Astrocyte of the spinal cord (primary cell): ENCODE measurements around the gene KRT25.

Source experiments
- DNase-seq: peaks from one replicate; pipeline ENCODE4 v3.0.0; 2011; ENCODE audit warnings: low read depth, low spot score
- H3K4me3 ChIP-seq: 2 replicates; pipeline ENCODE4 v1.5.1; 2011; ENCODE audit warnings: low read depth, mild to moderate bottlenecking, low read length, moderate library complexity
- in situ Hi-C: cut with HindIII; loops from 2 replicates; pipeline ENCODE4 v1.10.0; 2017; ENCODE audit warnings: low sequenced_read_pairs
- TF ChIP-seq, protein P1 (sequence below): IDR thresholded peaks from 2 replicates; pipeline ENCODE4 v1.5.1; 2012; ENCODE audit warnings: low read depth, mild to moderate bottlenecking, low read length, inconsistent platforms

The KRT25 gene

DNA sequence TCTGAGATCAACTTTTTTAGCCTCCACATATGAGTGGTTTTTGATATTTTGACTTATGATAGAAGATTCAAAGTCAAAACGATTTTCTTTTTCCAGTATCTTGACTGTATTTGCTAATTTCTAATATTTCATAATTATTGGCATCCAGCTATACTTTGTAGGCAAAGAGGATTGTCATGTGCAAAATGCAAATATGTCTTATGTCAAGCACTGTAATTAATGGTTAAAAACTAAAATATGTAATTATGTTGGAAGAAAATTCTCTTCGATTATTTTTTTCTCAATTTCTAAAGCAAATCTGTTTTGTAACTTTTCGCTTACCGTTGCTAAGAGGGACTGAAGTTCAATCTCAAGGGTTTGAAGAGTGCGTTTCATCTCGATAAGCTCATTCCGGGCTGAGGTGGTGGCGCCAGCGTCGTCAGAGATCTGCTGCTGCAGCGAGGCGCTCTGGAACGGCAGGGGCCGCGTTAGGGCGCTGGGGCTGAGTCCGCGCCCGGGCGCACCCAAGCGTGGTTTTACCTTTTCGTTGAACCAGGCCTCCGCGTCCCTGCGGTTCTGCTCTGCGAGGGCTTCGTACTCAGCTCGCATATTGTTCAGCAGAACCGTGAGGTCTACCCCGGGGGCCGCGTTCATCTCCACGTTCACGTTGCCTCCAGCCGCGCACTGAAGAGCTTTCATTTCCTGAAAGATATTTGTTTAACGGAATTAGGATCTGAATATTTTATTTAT is 24.2 kb upstream of the KRT25 start:
- peak overlapping the region; percentile 12 for H3K4me3 ChIP-seq
- TF ChIP-seq, protein P1, sequence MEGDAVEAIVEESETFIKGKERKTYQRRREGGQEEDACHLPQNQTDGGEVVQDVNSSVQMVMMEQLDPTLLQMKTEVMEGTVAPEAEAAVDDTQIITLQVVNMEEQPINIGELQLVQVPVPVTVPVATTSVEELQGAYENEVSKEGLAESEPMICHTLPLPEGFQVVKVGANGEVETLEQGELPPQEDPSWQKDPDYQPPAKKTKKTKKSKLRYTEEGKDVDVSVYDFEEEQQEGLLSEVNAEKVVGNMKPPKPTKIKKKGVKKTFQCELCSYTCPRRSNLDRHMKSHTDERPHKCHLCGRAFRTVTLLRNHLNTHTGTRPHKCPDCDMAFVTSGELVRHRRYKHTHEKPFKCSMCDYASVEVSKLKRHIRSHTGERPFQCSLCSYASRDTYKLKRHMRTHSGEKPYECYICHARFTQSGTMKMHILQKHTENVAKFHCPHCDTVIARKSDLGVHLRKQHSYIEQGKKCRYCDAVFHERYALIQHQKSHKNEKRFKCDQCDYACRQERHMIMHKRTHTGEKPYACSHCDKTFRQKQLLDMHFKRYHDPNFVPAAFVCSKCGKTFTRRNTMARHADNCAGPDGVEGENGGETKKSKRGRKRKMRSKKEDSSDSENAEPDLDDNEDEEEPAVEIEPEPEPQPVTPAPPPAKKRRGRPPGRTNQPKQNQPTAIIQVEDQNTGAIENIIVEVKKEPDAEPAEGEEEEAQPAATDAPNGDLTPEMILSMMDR: no peak
- no peak for DNase-seq
- in situ Hi-C loops: no loop called here

DNA sequence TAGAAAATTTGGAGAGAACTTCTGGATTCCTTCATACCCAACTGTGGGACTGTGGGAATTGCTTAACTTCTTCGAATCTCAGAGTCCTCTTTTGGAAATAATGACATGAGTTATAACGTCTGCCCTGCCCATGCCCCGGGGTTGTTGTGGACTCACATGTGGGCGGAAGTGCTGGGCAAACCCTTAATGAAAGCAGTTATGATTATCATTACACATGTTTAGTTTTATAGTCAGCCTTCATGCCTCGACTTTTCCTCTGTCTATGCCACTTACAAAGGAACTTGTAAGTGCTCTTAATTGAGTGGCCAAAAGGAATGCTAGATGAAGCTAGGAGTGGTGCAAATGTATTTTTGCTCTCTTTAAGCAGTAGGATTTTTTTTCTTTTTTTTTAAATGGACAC is 23.3 kb upstream of the KRT25 start:
- no peak for DNase-seq

DNA sequence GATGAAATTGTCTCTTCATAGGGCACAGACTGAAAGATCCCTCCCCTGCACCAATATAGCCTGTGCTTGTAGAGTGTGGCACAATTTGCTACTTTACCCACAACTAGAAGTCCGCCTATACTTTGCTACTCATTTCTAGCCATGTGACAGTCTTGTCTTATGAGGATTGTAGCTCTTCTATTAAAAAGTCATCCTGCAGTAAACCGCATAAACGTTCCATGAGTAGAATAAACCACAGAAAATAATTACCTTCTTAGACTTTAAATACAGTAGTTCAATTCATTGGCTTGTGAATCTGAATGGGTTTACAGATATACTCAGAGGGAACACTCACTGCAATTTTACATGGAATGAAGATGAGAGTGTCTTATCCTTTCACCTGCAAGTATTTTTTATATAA is 22.8 kb upstream of the KRT25 start:
- DNase-seq: no peak
- H3K4me3 ChIP-seq: no peak overlapping the region
- in situ Hi-C loops: no loop called here
- TF ChIP-seq, protein P1: no peak

More for the DNA sequence above, 23.3 kb upstream of the KRT25 start:
- in situ Hi-C loops: no loop called here
- TF ChIP-seq, protein P1: no peak
- no peak overlapping the region for H3K4me3 ChIP-seq

DNA sequence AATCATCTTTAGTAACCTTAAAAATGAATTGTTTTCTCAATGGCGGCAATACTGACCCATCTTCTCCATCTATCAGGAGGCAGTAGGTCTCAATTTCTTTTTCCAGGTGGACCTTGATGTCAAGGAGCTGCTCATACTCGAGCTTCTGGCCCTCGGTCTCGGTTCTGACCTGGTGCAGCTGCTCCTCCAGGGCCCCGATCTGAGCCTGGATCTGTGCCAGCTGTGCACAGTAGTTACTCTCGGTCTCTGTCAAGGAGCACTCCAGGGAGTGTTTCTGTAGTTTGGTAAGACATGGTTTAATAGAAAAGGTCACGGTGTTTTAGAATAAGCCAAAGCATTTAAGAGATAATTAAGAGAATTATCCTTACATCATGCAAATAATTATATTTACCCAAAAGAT is 22.3 kb upstream of the KRT25 start:
- H3K4me3 ChIP-seq: no peak overlapping the region
- in situ Hi-C loops: no loop called here

DNA sequence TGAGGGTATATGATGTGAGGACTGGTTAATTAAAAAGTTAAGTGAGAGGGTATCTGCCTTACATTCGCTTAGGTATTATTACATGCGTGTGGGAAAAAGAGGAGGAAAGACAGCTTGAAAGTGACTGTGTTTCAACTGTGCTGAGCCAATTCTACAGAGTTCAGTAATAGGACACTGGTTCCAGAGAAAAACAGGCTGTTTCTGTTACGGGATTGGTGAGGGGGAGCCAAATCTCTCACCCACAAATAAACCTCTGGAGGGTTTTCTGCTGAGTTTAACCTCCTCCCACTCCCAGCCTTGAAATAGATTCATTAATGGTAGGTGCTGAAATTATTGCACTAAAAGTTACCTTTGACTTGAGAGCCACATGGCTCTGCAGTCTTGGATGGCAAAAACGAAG is 20.8 kb upstream of the KRT25 start:
- in situ Hi-C loops: no loop called here

More for the DNA sequence above, 22.3 kb upstream of the KRT25 start:
- no peak for DNase-seq
- TF ChIP-seq, protein P1: no peak

DNA sequence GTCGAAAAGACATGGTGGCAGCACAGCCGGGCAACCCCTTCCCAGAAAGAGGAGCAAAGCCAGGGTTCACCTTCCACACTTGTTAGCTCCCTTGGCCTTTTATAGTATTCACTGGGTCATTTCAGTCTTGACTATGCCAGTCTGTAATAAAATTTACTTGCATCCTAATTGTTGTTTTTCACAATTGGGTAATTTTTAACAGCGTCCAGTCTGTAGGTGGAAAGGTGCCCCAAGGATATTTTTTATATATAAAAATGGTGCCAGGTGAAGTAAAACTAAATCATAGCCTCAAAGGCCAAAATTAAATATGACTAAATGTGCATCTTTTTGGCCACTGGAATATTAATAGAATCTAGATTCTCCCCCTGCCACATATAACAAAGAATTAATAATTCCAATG is 17.0 kb upstream of the KRT25 start, which contains the start of gene KRT26:
Gene KRT26, minus strand, starts transcription at position 101 of the 400 bp plus-strand sequence. Its CDS starts 88 bp downstream, at position 13.
- TF ChIP-seq, protein P1: no peak
- DNase-seq: no peak
- in situ Hi-C loops: no loop called here
- no peak within 1 kb of the TSS for H3K4me3 ChIP-seq

More for the DNA sequence above, 20.8 kb upstream of the KRT25 start:
- no peak overlapping the region for H3K4me3 ChIP-seq
- TF ChIP-seq, protein P1: no peak
- no peak for DNase-seq
